GM21526 (cell line): ENCODE data around the gene CALR3.

ENCODE experiments used
- ATAC-seq: cut with Tn5 transposase; IDR thresholded peaks from one replicate; pipeline ENCODE4 v1.9.1; 2021; ENCODE audit warnings: moderate library complexity; ENCODE audit not compliant: unreplicated experiment, low FRiP score

CALR3 gene

GRCh38 chr19:16436780-16437332, 59.1 kb downstream of the CALR3 start:
- ATAC-seq, result no peak

GRCh38 chr19:16435999-16436650, 59.8 kb downstream of the CALR3 start:
- ATAC-seq, result no peak

- no peak for ATAC-seq
Observed at GRCh38 chr19:16435238-16435917, 60.6 kb downstream of the CALR3 start.

GRCh38 chr19:16433986-16434385, 62.0 kb downstream of the CALR3 start:
- no peak for ATAC-seq

GRCh38 chr19:16429759-16430091, 66.2 kb downstream of the CALR3 start:
- ATAC-seq, result no peak

- ATAC-seq, result no peak
Observed at GRCh38 chr19:16429066-16429758, 66.8 kb downstream of the CALR3 start.
